RPMI7951 (cell line): ENCODE data around the gene MLX. TPM values are rescaled to one million over a fixed set of nuclear protein-coding genes. Genes with fewer than 3 reads are reported as not detected.
A peak's percentile ranks its signal among the peaks of the same experiment; 100 is the strongest.
"Not testable (repeated sequence)": the region's sequence is repeated elsewhere in the genome, so short reads cannot be mapped to it uniquely, and the experiment has no call there.

Experiments used
- DNase-seq: peaks from one replicate; pipeline ENCODE4 v3.0.0-alpha.2; 2012; ENCODE audit warnings: low read depth
- total RNA-seq: library from RNA; depleted of rRNA; stranded (reverse); fragments of >200 nt; shearing (Covaris generic); gene quantifications from 2 replicates; pipeline ENCODE4 v1.2.3, GENCODE V29; 2014

Gene MLX
- total RNA-seq, 1 experiment from 2014 or later = 29.7 TPM

DNA sequence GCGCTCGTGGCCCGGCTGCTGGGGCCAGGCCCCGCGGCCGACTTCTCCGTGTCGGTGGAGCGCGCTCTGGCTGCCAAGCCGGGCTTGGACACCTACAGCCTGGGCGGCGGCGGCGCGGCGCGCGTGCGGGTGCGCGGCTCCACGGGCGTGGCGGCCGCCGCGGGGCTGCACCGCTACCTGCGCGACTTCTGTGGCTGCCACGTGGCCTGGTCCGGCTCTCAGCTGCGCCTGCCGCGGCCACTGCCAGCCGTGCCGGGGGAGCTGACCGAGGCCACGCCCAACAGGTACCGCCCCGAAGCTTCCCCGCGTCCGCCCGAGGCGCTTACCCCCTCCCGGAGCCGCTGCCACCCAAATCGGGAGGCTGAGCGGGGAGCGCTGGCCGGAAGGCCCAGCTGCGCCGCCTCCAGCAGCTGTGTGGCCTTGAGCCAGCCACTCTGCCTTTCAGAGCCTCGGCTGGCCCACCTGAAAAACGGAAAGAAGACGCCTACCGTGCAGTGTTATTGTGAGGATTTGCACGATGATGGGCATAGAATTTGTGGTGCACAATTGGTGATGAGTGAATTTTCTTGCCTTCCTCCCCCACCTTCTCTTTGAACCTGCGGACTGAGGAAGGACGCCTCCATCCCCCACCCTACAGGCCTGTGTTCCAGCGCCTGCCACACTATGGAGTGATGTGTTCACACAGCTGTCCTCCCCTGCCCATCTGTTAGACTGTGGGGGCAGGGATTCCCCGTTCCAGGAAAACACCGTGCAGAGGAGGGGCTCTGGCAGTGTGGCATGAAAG lies 30.3 kb upstream of the MLX start:
- peak; percentile 86 for DNase-seq

DNA sequence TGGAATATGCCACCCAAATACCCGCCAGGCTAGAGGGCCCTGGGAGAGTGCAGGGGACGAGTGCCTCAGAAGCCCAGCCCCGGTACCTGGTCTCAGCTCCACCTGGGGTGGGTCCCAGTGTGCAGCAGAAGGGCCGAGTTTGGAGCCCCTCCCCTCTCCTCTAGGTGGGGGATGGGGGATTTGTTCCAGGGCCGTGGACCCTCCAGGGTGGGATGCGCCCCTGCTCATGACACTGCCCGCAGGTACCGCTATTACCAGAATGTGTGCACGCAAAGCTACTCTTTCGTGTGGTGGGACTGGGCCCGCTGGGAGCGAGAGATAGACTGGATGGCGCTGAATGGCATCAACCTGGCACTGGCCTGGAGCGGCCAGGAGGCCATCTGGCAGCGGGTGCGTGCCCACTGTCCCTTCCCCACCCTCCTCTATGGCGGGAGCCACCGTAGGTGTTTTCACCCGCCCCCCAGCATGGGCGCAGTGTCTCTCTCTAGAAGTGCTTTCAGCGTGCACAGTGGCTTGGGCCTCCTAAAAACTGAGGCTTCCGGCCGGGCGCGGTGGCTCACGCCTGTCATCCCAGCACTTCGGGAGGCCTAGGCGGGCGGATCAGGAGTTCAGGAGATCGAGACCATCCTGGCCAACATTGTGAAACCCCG lies 29.6 kb upstream of the MLX start:
- no peak for DNase-seq

DNA sequence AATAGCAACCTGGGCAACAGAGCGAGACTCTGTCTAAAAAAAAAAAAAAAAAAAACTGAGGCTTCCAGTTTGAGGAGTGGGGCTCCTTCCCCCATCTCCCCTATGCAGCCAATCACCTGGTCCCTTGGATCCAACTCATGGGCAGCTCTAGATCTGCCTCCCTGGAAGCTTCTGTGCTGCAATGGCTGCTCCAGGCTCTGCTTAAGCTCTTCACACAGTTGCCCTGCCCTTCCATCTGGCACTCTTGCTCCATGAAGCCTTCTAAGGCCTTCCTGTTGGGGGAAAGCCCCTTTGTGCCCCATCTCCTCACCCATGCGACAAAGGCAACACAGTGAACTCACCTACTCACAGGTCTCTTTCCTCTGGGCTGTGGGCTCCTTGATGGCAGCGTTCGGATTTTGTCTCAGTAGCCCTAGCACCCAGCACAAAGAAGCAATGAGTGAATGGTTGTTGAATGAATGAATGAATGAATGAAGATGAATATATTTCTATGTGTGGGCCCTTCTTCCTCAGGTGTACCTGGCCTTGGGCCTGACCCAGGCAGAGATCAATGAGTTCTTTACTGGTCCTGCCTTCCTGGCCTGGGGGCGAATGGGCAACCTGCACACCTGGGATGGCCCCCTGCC lies 29.0 kb upstream of the MLX start:
- no peak for DNase-seq

DNA sequence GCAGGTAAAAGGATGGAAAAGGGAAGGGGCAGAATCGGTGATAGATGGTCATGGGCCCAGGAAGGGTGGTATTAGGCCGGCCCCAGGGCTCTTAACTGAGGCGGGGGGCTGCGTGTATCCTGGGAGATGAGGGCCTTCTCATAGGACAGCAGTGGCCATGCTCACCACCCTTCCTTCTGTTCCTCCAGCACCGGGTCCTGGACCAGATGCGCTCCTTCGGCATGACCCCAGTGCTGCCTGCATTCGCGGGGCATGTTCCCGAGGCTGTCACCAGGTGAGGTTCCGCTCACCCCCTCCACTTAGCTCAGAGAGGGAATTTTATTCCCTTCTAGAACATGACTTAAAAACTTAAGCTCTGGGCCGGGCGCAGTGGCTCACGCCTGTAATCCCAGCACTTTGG lies 28.4 kb upstream of the MLX start:
- DNase-seq = no peak

DNA sequence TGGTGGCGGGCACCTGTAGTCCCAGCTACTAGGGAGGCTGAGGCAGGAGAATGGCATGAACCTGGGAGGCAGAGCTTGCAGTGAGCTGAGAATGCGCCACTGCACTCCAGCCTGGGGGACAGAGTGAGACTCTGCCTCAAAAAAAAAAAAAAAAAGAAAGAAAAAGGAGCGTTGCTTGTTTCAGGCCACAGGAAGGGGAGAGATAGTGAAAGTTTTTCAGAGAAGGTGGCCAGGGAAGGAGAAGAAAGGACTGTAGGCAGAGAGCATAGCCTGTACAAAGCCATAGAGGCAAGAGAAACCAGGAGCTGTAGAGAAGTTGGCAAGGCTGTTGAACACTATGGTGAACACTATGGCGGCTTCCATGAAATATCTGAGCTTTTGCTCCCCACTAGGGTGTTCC lies 26.3 kb upstream of the MLX start:
- not testable (repeated sequence) for DNase-seq

DNA sequence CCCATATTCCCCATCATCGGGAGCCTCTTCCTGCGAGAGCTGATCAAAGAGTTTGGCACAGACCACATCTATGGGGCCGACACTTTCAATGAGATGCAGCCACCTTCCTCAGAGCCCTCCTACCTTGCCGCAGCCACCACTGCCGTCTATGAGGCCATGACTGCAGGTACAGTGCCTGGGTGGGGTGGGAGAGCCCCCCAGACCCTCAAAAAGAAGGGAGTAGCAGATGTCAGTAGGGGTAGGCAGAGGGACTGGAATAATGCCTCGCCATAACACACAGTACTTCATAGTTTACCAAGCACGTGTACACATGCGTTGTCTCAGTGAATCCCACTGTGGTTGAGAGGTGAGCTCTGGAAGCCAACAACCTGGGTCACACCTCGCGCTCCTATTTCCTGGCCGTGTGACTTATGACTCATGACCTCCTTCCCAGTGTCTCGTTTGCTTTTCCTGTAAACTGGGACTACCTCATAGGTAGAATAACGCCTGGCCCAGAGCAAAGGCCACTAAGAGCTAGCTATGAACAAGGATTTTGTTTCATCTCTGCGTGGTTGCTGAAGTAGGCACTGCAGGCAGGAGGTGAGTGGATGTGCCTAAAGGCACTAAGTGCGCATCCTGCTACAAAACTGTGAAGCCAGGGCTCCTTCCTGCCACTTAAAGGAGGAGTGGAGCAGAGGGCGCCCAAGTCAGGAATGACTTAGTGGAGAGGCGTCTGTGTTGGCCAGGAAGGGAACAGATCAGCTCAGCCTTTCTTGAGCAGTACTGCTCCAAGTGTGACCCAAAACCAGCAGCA lies 25.7 kb upstream of the MLX start:
- DNase-seq = no peak

DNA sequence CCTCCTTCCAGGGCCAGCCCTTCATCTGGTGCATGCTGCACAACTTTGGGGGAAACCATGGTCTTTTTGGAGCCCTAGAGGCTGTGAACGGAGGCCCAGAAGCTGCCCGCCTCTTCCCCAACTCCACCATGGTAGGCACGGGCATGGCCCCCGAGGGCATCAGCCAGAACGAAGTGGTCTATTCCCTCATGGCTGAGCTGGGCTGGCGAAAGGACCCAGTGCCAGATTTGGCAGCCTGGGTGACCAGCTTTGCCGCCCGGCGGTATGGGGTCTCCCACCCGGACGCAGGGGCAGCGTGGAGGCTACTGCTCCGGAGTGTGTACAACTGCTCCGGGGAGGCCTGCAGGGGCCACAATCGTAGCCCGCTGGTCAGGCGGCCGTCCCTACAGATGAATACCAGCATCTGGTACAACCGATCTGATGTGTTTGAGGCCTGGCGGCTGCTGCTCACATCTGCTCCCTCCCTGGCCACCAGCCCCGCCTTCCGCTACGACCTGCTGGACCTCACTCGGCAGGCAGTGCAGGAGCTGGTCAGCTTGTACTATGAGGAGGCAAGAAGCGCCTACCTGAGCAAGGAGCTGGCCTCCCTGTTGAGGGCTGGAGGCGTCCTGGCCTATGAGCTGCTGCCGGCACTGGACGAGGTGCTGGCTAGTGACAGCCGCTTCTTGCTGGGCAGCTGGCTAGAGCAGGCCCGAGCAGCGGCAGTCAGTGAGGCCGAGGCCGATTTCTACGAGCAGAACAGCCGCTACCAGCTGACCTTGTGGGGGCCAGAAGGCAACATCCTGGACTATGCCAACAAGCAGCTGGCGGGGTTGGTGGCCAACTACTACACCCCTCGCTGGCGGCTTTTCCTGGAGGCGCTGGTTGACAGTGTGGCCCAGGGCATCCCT lies 23.5 kb upstream of the MLX start:
- DNase-seq = no peak

DNA sequence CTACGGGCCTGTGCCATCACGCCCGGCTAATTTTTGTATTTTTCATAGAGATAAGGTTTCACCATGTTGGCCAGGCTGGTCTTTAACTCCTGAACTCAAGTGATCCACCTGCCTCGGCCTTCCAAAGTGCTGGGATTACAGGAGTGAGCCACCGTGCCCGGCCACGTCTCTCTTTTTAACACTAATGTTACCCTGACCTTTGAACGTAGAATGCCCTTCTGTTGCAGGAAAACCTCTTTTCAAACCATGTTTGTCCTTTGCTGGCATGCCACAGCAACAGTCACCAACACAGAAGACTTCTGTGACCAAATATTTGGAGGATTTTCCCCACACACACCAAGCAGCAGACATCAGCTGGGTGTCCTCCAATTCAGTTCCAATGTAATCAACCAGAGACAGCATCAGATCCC lies 22.0 kb upstream of the MLX start:
- no peak for DNase-seq

DNA sequence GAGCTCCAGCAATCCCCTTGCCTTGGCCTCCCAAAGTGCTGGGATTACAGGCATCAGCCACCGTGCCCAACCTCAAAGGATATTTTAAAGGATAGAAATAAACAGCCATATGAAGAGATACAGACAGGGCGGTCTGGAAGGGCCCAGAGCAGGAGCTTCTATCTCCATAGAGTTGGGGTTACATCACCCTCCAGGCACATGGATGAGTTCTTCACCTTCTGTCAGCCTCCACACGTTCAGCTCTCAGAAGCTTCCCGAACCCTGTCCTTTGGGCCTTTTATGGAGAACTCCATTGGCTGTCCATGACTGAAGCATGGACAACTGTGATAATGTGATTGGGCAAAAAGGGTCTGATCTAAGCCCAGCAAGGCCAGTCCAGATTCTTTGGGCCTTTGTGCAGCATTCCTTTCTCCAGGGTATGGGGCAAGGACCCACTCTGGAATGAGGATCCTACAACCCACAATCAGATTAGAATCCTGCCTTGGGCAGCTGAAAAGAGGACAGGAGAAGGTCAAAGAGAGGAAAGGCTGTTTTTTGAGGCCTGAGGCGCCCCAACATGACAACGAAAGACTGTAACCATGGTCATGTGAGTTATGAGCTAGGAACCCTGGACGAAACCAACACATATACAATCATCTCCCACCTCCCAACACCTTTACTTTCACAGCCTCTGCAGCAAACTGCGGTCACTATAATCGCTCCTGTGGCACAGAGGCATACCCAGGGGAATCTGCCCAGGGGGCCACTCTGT lies 21.0 kb upstream of the MLX start:
- DNase-seq = not testable (repeated sequence)

DNA sequence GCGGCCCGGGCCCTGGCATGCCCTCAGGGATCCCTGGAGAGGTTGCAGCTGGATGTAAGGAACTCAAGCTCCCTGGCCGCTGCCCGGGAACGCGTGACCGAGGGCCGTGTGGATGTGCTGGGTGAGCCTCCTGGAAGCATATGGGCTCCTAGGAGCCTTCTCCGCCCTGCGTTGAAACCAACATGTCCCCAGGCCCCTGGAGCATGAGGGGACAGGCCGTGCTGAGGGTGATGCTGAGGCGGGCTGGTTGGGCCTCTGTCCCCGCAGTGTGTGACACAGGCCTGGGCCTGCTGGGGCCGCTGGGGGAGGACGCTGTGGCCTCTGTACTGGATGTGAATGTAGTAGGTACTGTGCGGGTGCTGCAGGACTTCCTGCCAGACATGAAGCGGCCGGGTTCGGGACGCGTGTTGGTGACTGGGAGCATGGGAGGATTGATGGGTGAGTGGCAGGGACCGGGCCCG lies 19.9 kb upstream of the MLX start:
- DNase-seq = no peak

DNA sequence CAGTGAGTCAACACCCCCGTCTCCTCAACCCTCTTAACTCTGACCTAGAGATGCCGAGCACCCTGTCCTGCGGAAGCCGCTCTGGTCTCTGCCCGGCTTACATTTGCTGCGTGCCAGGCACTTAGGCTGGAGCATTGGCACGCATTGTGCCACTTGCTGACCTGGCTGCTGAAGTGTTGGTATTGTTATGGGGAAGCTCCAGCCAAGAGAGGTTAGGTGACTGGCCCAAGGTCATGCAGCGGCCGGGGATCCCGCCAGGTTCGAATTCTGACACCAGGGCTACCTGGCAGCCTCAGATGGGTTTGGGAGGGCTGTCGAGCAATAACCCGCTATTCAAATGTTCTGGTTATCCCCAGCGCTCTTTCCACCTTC lies 19.2 kb upstream of the MLX start:
- DNase-seq = no peak

DNA sequence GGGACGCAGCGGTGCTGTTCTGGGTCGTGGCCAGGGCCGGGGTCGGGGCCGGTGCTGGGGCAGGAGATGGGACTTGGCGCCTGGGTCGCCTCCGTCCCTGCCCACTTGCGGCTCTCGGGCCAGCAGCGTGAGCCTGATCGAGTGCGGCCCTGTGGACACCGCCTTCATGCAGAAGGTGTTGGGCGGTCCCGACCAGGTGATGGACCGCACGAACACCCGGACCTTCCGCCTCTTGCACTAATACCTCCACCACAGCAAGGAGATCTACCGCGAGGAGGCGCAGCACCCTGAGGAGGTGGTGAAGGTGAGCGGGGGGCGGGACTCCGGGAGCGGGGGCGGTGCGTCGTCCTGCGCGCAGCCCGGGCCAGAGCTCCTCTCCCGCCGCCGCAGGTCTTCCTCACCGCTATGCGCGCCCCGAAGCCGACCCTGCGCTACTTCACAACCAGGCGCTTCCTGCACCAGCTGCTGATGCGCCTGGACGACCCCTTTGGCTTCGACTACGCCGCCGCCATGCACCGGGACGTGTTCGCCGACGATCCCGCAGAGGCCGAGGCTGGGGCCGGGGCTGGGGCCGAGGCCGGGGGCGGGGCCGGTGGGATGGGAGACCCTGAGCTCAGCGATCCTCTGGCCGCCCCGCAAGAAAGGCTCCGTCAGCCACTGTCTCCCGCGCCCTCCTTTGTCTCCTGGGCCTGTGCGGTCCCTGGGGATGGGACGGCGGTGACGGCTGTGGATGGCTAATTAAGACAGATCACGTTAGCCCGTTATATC lies 18.6 kb upstream of the MLX start:
- DNase-seq = no peak

DNA sequence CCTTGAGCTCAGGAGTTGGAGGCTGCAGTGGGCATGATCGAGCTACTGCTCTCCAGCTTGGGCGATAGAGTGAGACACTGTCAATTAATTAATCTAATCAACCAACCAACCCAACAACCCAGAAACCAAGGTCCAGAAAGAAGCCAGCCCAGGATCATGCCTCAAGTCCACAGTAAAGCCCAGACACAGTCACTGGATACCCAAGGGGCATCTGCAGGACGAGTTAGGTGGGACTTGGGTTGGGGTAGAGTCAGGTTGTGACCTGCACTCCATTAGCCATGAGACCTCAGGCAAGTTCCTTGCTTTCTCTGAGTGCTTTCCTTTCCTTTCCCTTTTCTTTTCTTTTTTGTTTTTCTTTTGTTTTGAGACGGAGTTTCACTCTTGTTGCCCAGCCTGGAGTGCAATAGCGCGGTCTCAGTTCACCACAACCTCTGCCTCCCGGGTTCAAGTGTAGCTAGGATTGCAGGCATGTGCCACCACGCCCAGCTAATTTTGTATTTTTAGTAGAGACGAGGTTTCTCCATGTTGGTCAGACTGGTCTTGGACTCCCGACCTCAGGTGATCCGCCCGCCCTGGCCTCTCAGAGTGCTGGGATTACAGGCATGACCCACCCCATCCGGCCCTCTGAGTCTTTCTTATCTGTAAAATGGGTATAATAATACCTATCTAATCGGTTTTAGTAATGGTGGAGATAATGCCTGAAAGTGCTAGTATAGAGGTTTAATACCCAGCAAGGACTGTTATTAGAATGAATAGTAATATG lies 17.7 kb upstream of the MLX start:
- DNase-seq = no peak

DNA sequence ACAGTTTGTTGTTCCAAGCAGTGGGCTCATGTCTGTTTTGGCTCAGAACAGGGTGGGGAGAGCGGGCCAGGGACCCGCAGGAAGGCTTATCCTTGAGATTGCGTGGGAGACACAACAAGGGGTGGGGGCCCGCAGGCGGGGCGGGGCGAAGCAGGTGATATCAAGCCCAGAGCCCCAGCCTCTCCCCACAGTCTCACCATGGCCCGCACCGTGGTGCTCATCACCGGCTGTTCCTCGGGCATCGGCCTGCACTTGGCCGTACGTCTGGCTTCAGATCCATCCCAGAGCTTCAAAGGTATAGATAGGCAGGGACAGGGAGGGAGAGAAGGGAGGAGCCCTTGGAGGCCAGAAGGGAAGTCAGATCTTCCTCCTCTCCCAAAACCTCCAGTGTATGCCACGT lies 14.2 kb upstream of the MLX start, which contains the start of gene HSD17B1:
TSS of gene HSD17B1 (plus strand) at position 188 of the 400 bp plus-strand sequence. CDS start at position 199, 11 bp downstream.
- not testable (repeated sequence) for DNase-seq

DNA sequence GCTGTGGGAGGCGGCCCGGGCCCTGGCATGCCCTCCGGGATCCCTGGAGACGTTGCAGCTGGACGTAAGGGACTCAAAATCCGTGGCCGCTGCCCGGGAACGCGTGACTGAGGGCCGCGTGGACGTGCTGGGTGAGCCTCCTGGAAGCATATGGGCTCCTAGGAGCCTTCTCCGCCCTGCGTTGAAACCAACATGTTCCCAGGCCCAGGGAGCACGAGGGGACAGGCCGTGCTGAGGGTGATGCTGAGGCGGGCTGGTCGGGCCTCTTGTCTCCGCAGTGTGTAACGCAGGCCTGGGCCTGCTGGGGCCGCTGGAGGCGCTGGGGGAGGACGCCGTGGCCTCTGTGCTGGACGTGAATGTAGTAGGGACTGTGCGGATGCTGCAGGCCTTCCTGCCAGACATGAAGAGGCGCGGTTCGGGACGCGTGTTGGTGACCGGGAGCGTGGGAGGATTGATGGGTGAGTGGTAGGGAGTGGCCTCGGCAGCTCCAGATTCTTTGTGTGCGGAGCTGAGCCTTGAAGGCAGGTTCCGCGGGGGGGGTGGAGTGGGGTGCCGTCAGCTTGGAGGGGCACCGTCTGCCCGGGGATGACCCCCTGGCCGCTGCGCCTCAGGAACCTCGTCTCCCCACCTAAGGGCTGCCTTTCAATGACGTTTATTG lies 13.6 kb upstream of the MLX start:
- DNase-seq = no peak

DNA sequence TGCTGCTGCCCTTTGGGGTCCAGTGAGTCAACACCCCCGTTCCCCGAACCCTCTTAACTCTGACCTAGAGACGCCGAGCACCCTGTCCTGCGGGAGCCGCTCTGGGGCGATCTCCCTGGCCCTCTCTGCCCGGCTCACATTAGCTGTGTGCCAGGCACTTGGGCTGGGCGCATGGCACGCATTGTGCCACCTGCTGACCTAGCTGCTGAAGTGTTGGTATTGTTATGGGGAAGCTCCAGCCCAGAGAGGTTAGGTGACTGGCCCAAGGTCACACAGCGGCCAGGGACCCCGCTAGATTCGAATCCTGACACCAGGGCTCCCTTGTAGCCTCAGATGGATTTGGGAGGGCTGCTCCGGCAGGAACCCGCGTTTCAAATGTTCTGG lies 13.0 kb upstream of the MLX start:
- no peak for DNase-seq

DNA sequence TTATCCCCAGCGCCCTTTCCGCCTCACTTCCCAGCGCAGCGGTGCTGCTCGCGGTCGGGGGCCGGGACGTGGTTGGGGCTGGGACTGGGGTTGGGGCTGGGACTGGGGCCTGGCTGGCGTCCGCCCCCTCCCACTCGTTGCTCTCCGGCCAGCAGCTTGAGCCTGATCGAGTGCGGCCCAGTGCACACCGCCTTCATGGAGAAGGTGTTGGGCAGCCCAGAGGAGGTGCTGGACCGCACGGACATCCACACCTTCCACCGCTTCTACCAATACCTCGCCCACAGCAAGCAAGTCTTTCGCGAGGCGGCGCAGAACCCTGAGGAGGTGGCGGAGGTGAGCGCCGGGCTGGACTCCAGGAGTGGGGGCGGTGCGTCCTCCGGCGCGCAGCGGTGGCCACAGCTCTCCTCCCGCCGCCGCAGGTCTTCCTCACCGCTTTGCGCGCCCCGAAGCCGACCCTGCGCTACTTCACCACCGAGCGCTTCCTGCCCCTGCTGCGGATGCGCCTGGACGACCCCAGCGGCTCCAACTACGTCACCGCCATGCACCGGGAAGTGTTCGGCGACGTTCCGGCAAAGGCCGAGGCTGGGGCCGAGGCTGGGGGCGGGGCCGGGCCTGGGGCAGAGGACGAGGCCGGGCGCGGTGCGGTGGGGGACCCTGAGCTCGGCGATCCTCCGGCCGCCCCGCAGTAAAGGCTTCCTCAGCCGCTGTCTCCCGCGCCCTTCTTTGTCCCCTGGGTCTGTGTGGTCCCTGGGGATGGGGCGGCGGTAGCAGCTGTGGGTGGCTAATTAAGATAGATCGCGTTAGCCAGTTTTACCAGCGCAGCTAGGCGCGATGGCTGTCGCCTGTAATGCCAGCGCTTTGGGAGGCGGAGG lies 12.4 kb upstream of the MLX start:
- peak; percentile 74 for DNase-seq
